ENCODE measurements around the gene ITGA5.

ITGA5 gene

DNA sequence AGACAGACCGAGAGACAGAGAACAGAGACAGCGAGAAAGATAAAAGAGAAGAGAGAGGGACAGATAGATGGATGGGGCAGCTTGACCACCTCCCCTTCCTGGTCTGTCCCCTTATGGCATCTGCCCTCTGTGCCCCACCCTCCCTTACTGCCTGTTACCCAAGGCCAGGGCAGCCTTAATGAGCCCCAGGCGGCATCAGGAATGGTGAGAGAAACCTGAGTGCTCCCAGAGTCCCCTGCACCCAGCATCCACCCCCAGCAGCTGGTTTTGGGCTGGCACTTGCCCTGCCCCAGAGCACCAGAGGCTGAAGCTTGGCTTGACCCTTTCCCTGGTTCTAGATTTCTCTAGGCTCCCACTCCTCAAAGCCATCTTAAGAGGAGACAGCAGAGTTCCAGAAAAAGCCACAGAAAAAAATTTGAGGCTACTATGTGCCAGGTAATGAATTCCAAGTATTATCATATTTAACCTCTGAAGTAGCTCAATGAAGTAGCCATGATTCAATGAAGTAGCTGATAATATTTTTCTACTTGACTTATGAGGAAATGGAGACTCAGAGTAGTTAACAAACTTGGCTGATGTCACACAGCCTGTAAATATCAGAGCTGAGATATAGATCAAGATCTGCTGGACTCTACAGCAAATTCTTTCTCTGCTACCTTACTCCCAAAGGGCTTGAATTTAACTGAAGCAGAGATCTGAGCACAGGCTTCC is 32.5 kb downstream of the ITGA5 start:
- peak overlapping the region; percentile 85 for H3K27ac ChIP-seq
- no peak overlapping the region for H3K4me3 ChIP-seq
- H3K9me3 ChIP-seq (ENCODE audit: low read depth, low read length), result no peaks in the 10 kb centered on the region
- DNase-seq (ENCODE audit: low read depth, low spot score), result no peak
- TF ChIP-seq POLR2AphosphoS5 (IDR thresholded peaks at IDR 0.05; ENCODE audit: borderline replicate concordance, low read depth, low read length), result no peak
- TF ChIP-seq FOXP2 (optimal IDR thresholded peaks at IDR 0.05; ENCODE audit: control extremely low read depth, extremely low read length, insufficient read depth), result no peak
- TF ChIP-seq EZH2 (IDR thresholded peaks at IDR 0.05), result no peak
- peaks cover 6% of the 10 kb centered on the region; the same call in 1 of the 2 replicates for H3K36me3 ChIP-seq (ENCODE audit: insufficient read depth, low read length)
- no peak overlapping the region for H3K9ac ChIP-seq (ENCODE audit: insufficient read length)

DNA sequence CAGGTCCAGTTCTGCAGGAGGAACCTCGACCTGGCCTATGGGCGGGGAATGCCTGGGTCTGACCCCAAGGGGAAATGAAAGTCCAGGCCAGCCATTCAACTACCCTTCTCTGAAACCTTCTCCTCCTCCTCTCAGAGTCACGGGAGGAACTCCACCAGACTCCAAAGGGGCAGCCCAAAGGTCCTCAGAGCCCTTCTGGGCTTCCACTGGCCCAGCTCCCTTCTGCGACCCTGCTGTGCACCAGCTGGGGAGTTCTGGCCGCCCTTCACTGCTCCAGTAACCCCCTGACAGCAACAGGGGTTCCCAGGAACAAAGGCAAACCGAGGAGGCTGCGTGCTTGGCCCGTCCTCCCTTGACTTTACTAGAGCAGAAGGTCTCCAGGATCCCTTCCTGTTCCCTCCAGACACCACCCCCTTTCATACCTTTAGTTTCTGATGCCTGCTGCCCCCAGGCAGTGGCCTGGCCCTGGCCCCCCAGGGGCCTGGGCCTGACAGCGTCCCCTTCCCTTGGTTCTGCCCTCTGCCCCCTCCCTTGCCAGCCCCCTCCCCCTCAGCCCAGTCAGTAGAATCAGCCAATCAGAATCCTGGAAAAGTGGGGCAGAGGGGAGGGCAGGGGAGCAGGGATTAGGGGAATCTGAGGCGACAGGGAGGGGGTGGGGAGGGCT is 33.7 kb downstream of the ITGA5 start:
- TF ChIP-seq EZH2 (IDR thresholded peaks at IDR 0.05) (no peak), POLR2AphosphoS5 (IDR thresholded peaks at IDR 0.05; ENCODE audit: borderline replicate concordance, low read depth, low read length) (no peak), FOXP2 (optimal IDR thresholded peaks at IDR 0.05; ENCODE audit: control extremely low read depth, extremely low read length, insufficient read depth) (no peak)
- H3K4me3 ChIP-seq, result no peak overlapping the region

GRCh38 chr12:54384591-54385041 is 34.5 kb downstream of the ITGA5 start, which contains the start of gene ZNF385A:
ZNF385A (minus strand) TSS chr12:54384733; CDS start chr12:54384514, 219 bp downstream.
- peak within 1 kb of the TSS; percentile 8 for H3K9ac ChIP-seq (ENCODE audit: insufficient read length)
- H3K27ac ChIP-seq, result peak within 1 kb of the TSS; percentile 32; the same call in 1 of the 2 replicates
- H3K36me3 ChIP-seq (ENCODE audit: insufficient read depth, low read length), result peaks cover 8% of the 10 kb centered on the region; the same call in 1 of the 2 replicates
- no peak within 1 kb of the TSS for H3K4me3 ChIP-seq
- H3K9me3 ChIP-seq (ENCODE audit: low read depth, low read length), result no peaks in the 10 kb centered on the region
- no peak for DNase-seq (ENCODE audit: low read depth, low spot score)
- TF ChIP-seq EZH2 (IDR thresholded peaks at IDR 0.05) (no peak), FOXP2 (optimal IDR thresholded peaks at IDR 0.05; ENCODE audit: control extremely low read depth, extremely low read length, insufficient read depth) (no peak), POLR2AphosphoS5 (IDR thresholded peaks at IDR 0.05; ENCODE audit: borderline replicate concordance, low read depth, low read length) (no peak)

More for the DNA sequence above, 33.7 kb downstream of the ITGA5 start:
- H3K9ac ChIP-seq (ENCODE audit: insufficient read length), result no peak overlapping the region
- no peak for DNase-seq (ENCODE audit: low read depth, low spot score)
- peaks cover 8% of the 10 kb centered on the region; the same call in 1 of the 2 replicates for H3K36me3 ChIP-seq (ENCODE audit: insufficient read depth, low read length)
- no peaks in the 10 kb centered on the region for H3K9me3 ChIP-seq (ENCODE audit: low read depth, low read length)
- H3K27ac ChIP-seq, result 0 out of 2 replicates have a peak overlapping the region, but pooled peaks have one; percentile 7

GRCh38 chr12:54383041-54383609 is 35.9 kb downstream of the ITGA5 start:
- Histone ChIP-seq H3K36me3 (ENCODE audit: insufficient read depth, low read length) (peaks cover 8% of the 10 kb centered on the region; the same call in 1 of the 2 replicates), H3K9ac (ENCODE audit: insufficient read length) (no peak overlapping the region), H3K4me3 (no peak overlapping the region), H3K9me3 (ENCODE audit: low read depth, low read length) (no peaks in the 10 kb centered on the region), H3K27ac (no peak overlapping the region)
- TF ChIP-seq EZH2 (IDR thresholded peaks at IDR 0.05), result no peak
- no peak for TF ChIP-seq POLR2AphosphoS5 (IDR thresholded peaks at IDR 0.05; ENCODE audit: borderline replicate concordance, low read depth, low read length)
- no peak for TF ChIP-seq FOXP2 (optimal IDR thresholded peaks at IDR 0.05; ENCODE audit: control extremely low read depth, extremely low read length, insufficient read depth)
- no peak for DNase-seq (ENCODE audit: low read depth, low spot score)

DNA sequence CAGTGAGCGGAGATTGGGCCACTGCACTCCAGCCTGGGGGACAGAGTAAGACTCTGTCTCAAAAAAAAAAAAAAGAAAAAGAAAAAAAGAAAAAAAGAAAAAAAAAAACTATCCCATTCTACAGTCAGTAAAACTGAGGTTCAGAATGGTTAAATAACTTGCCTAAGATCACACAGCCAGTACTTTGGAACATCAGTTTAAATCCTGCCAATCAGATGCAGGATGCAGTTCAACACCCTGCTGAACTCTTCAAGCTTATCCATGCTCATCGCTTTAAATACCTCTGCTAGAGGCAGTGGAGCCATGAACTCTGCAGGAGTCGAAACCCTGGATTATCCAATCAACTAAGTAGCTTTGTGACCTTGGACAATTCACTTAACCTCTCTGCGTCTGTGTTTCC is 37.9 kb downstream of the ITGA5 start:
- H3K27ac ChIP-seq, result no peak overlapping the region

GRCh38 chr12:54379398-54380201 is 39.5 kb downstream of the ITGA5 start:
- TF ChIP-seq EZH2 (IDR thresholded peaks at IDR 0.05) (no peak), FOXP2 (optimal IDR thresholded peaks at IDR 0.05; ENCODE audit: control extremely low read depth, extremely low read length, insufficient read depth) (no peak), POLR2AphosphoS5 (IDR thresholded peaks at IDR 0.05; ENCODE audit: borderline replicate concordance, low read depth, low read length) (no peak)
- H3K9ac ChIP-seq (ENCODE audit: insufficient read length), result no peak overlapping the region
- H3K36me3 ChIP-seq (ENCODE audit: insufficient read depth, low read length), result peaks cover 8% of the 10 kb centered on the region; the same call in 1 of the 2 replicates
- peak overlapping the region; percentile 56 for H3K4me3 ChIP-seq
- no peak for DNase-seq (ENCODE audit: low read depth, low spot score)
- H3K27ac ChIP-seq, result 0 out of 2 replicates have a peak overlapping the region, but pooled peaks have one; percentile 54
- no peaks in the 10 kb centered on the region for H3K9me3 ChIP-seq (ENCODE audit: low read depth, low read length)

More for the DNA sequence above, 37.9 kb downstream of the ITGA5 start:
- Histone ChIP-seq H3K4me3 (no peak overlapping the region), H3K9me3 (ENCODE audit: low read depth, low read length) (no peaks in the 10 kb centered on the region), H3K36me3 (ENCODE audit: insufficient read depth, low read length) (peaks cover 8% of the 10 kb centered on the region; the same call in 1 of the 2 replicates), H3K9ac (ENCODE audit: insufficient read length) (no peak overlapping the region)
- DNase-seq (ENCODE audit: low read depth, low spot score), result no peak
- TF ChIP-seq EZH2 (IDR thresholded peaks at IDR 0.05), result no peak
- no peak for TF ChIP-seq POLR2AphosphoS5 (IDR thresholded peaks at IDR 0.05; ENCODE audit: borderline replicate concordance, low read depth, low read length)
- TF ChIP-seq FOXP2 (optimal IDR thresholded peaks at IDR 0.05; ENCODE audit: control extremely low read depth, extremely low read length, insufficient read depth), result no peak

DNA sequence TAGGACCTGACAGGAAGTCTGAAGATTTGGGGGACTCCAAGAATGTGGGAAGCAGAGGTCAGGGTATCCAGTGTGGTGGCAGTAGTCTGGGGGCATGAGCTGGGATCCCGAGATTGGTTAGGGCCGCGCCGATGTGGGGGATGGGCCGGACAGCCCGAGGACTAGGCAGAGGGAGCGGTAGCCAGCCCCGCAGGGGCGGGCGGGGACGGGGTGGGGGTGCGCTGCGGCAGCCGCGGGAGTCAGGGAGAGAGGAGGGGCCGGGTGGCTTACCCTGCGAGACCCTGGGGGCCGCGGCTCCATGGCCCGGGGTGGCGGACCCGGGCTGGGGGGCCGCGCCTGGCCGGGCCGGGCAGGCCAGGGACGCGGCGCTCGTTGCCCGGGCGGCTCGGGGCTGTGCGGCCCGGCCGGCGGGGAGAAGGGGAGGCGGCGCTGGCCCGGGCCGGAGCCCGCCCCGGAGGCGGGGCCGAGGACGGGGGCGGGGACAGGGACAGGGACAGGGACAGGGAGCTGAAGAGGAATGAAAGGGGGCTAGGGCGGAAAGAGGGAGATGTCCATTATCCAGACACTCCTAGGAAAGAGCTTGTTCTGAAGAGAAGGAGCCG is 40.2 kb downstream of the ITGA5 start:
- DNase-seq (ENCODE audit: low read depth, low spot score), result no peak
- Histone ChIP-seq H3K9me3 (ENCODE audit: low read depth, low read length) (no peaks in the 10 kb centered on the region), H3K27ac (no peak overlapping the region), H3K4me3 (peak overlapping the region; percentile 56), H3K9ac (ENCODE audit: insufficient read length) (no peak overlapping the region), H3K36me3 (ENCODE audit: insufficient read depth, low read length) (peaks cover 8% of the 10 kb centered on the region; the same call in 1 of the 2 replicates)
- TF ChIP-seq EZH2 (IDR thresholded peaks at IDR 0.05) (no peak), FOXP2 (optimal IDR thresholded peaks at IDR 0.05; ENCODE audit: control extremely low read depth, extremely low read length, insufficient read depth) (no peak), POLR2AphosphoS5 (IDR thresholded peaks at IDR 0.05; ENCODE audit: borderline replicate concordance, low read depth, low read length) (no peak)
